HG03103 (cell line): ENCODE results near the gene HES3.

Experiments
- ATAC-seq: cut with Tn5 transposase; IDR thresholded peaks from one replicate; pipeline ENCODE4 v1.9.1; 2021; ENCODE audit warnings: low read depth; ENCODE audit not compliant: unreplicated experiment

Gene HES3

GRCh38 chr1:6276811-6277555, 33.0 kb downstream of the HES3 start:
- no peak for ATAC-seq

- no peak for ATAC-seq
Measured at GRCh38 chr1:6278263-6278662, 34.3 kb downstream of the HES3 start.

GRCh38 chr1:6279066-6279465, 35.1 kb downstream of the HES3 start:
- ATAC-seq = no peak

GRCh38 chr1:6279613-6280383, 35.8 kb downstream of the HES3 start:
- no peak for ATAC-seq

- ATAC-seq = no peak
Measured at GRCh38 chr1:6280761-6281451, 36.9 kb downstream of the HES3 start.

- no peak for ATAC-seq
Measured at GRCh38 chr1:6281511-6282402, 37.8 kb downstream of the HES3 start.

GRCh38 chr1:6282577-6283270, 38.7 kb downstream of the HES3 start:
- no peak for ATAC-seq

GRCh38 chr1:6285336-6285735, 41.4 kb downstream of the HES3 start:
- no peak for ATAC-seq

GRCh38 chr1:6286266-6286665, 42.3 kb downstream of the HES3 start:
- ATAC-seq = no peak

- no peak for ATAC-seq
Measured at GRCh38 chr1:6287029-6287428, 43.0 kb downstream of the HES3 start.

- no peak for ATAC-seq
Measured at GRCh38 chr1:6287431-6287886, 43.5 kb downstream of the HES3 start.

- ATAC-seq = no peak
Measured at GRCh38 chr1:6288026-6288425, 44.0 kb downstream of the HES3 start.

- ATAC-seq = no peak
Measured at GRCh38 chr1:6288665-6289064, 44.7 kb downstream of the HES3 start.

GRCh38 chr1:6292102-6292501, 48.1 kb downstream of the HES3 start:
- no peak for ATAC-seq

GRCh38 chr1:6294080-6294889, 50.3 kb downstream of the HES3 start:
- no peak for ATAC-seq

- no peak for ATAC-seq
Measured at GRCh38 chr1:6294890-6295556, 51.0 kb downstream of the HES3 start.
